Keratinocyte (primary cell): ENCODE results near the gene TMEM218. TPM values are rescaled to one million over a fixed set of nuclear protein-coding genes. Genes with fewer than 3 reads are reported as not detected.

ENCODE experiments used
- DNase-seq: peaks from one replicate; pipeline ENCODE4 v3.0.0-alpha.2; 2011; ENCODE audit warnings: low read depth, missing footprints, low spot score
- FAIRE-seq: peaks from 2 replicates; lab custom pipeline; 2011; peaks lifted over from hg19 to GRCh38; lab: Jason Lieb, UNC
- H2AFZ ChIP-seq: 2 replicates; pipeline ENCODE4 v1.6.0; 2012; ENCODE audit warnings: low read length, control low read depth, inconsistent platforms; ENCODE audit not compliant: control insufficient read depth
- H3K27ac ChIP-seq: 2 replicates; pipeline ENCODE4 v1.5.1; 2011; ENCODE audit warnings: low read length; ENCODE audit not compliant: control insufficient read depth, insufficient read depth
- H3K27me3 ChIP-seq: 3 replicates; pipeline ENCODE4 v1.6.0; 2011; ENCODE audit warnings: low read length; ENCODE audit not compliant: control insufficient read depth, insufficient read depth; ENCODE audit errors: extremely low read depth
- H3K36me3 ChIP-seq, 2 experiments: 2 replicates in 1 of 2; 3 replicates in 1 of 2; pipeline ENCODE4 v1.5.1; 2011; ENCODE audit warnings: low read length in 2 of 2, mild to moderate bottlenecking in 1 of 2; ENCODE audit not compliant: control insufficient read depth in 2 of 2, insufficient read depth in 2 of 2; ENCODE audit errors: extremely low read depth in 1 of 2
- H3K4me1 ChIP-seq: 3 replicates; pipeline ENCODE4 v1.5.1; 2011; ENCODE audit warnings: low read length; ENCODE audit not compliant: control insufficient read depth, insufficient read depth; ENCODE audit errors: extremely low read depth
- H3K4me2 ChIP-seq: 3 replicates; pipeline ENCODE4 v1.6.0; 2011; ENCODE audit warnings: low read depth, low read length; ENCODE audit not compliant: control insufficient read depth, insufficient read depth; ENCODE audit errors: extremely low read depth
- H3K4me3 ChIP-seq, 3 experiments: fragments of 200-600 bp in 1 of 3; sonication (generic) in 1 of 3; 2 replicates in 2 of 3; 3 replicates in 1 of 3; pipeline ENCODE4 v1.5.1; 2011 to 2016; ENCODE audit warnings: low read length in 3 of 3, mild to moderate bottlenecking in 3 of 3, control low read depth in 2 of 3, inconsistent platforms in 1 of 3, low read depth in 1 of 3, mixed read lengths in 1 of 3, mixed run types in 1 of 3, moderate library complexity in 1 of 3; ENCODE audit not compliant: control insufficient read depth in 2 of 3, insufficient read depth in 2 of 3; ENCODE audit errors: extremely low read depth in 1 of 3
- H3K79me2 ChIP-seq: 2 replicates; pipeline ENCODE4 v1.6.0; 2012; ENCODE audit warnings: low read length; ENCODE audit not compliant: control insufficient read depth, insufficient read depth
- H3K9ac ChIP-seq: 3 replicates; pipeline ENCODE4 v1.6.0; 2011; ENCODE audit warnings: low read length; ENCODE audit not compliant: control insufficient read depth, insufficient read depth; ENCODE audit errors: extremely low read depth
- H3K9me1 ChIP-seq: 3 replicates; pipeline ENCODE4 v1.6.0; 2011; ENCODE audit warnings: low read length; ENCODE audit not compliant: control insufficient read depth, insufficient read depth; ENCODE audit errors: extremely low read depth
- H3K9me3 ChIP-seq: 2 replicates; pipeline ENCODE4 v1.5.1; 2012; ENCODE audit warnings: low read depth, low read length; ENCODE audit not compliant: control insufficient read depth
- H4K20me1 ChIP-seq: 3 replicates; pipeline ENCODE4 v1.6.0; 2011; ENCODE audit warnings: low read length; ENCODE audit not compliant: control insufficient read depth, insufficient read depth; ENCODE audit errors: extremely low read depth
- EZH2 ChIP-seq: IDR thresholded peaks from one replicate; pipeline ENCODE4 v1.6.1; 2012; ENCODE audit warnings: inconsistent platforms, mild to moderate bottlenecking, low read length, moderate library complexity
- dilution Hi-C: fragments of 300-500 bp; cut with MboI; formaldehyde crosslinking; loops from one replicate; pipeline ENCODE4 v1.7.0; 2020; ENCODE audit warnings: low sequenced_read_pairs; ENCODE audit not compliant: extremely low pct_ligation_motif_present
- polyA plus RNA-seq, 5 experiments: library from polyadenylated mRNA; depleted of rRNA in 3 of 5; stranded (reverse) in 3 of 5; stranded (forward) in 1 of 5; unstranded in 1 of 5; fragments of >200 nt; gene quantifications; 1 replicate in 1 of 5; 2 replicates in 3 of 5; 3 replicates in 1 of 5; pipeline versions ENCODE4 v1.2.1 to v1.2.3, GENCODE V29; 2011 to 2012; ENCODE audit warnings: missing spikeins in 2 of 5, low read depth in 1 of 5, low replicate concordance in 1 of 5
- TF ChIP-seq, protein P1 (sequence below), 3 experiments: IDR thresholded peaks in 1 of 3; conservative IDR thresholded peaks in 1 of 3; optimal IDR thresholded peaks in 1 of 3; 2 replicates in 2 of 3; 3 replicates in 1 of 3; pipeline versions ENCODE3 to v1.5.1; 2011; ENCODE audit warnings: low read length in 3 of 3, mild to moderate bottlenecking in 3 of 3, moderate library complexity in 2 of 3, control low read depth in 1 of 3, inconsistent platforms in 1 of 3; ENCODE audit not compliant: insufficient read depth in 2 of 3; ENCODE audit errors: extremely low read depth in 1 of 3

Gene TMEM218
- polyA plus RNA-seq, 1 donor (not counting 4 experiments of a cell fraction or from before 2014, with no cell fraction given): 34.2 TPM

DNA sequence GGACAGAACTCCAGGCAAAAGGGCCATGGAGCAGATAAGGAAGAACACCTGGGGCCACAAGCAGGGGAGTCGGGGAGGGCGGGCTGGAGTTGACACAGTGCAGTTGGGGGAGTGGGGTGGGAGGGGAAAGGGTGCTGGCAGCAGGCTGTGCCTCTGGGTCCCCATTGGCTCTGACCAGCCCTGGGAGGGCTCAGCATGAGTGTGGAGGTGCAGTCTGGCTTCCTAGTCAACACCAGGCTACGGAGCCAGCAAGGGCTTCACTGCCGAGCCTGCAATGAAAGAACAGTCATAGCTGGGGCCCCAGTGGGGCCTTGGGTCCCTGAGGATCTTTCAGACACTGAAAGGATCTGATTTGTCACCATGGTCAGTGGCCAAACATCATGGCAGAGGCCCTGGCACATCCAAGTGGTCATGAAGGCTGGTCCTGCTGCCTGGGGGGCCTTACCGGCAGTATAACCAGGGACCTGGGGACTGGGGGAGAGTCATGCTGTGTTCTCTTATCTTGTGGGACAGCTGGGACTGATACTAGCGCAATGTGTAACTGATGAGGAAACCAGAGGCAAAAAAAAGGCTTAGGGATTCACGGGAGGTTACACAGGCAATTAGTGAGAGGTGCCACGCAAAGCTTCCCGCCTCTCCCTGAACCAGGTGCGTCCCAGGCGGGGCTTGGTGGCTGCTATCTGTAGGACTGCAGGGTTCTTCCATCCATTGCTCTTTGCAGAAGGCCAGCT lies 36.8 kb downstream of the TMEM218 start:
- TF ChIP-seq EZH2: no peak
- TF ChIP-seq, protein P1, sequence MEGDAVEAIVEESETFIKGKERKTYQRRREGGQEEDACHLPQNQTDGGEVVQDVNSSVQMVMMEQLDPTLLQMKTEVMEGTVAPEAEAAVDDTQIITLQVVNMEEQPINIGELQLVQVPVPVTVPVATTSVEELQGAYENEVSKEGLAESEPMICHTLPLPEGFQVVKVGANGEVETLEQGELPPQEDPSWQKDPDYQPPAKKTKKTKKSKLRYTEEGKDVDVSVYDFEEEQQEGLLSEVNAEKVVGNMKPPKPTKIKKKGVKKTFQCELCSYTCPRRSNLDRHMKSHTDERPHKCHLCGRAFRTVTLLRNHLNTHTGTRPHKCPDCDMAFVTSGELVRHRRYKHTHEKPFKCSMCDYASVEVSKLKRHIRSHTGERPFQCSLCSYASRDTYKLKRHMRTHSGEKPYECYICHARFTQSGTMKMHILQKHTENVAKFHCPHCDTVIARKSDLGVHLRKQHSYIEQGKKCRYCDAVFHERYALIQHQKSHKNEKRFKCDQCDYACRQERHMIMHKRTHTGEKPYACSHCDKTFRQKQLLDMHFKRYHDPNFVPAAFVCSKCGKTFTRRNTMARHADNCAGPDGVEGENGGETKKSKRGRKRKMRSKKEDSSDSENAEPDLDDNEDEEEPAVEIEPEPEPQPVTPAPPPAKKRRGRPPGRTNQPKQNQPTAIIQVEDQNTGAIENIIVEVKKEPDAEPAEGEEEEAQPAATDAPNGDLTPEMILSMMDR (optimal IDR thresholded peaks at IDR 0.05 in 1 of 3, IDR thresholded peaks at IDR 0.05 in 1 of 3, conservative IDR thresholded peaks at IDR 0.05 in 1 of 3; ENCODE audit: extremely low read depth in 1 of 3, insufficient read depth in 2 of 3, low read length in 3 of 3): no peak
- H3K36me3 ChIP-seq: no peaks in the 10 kb centered on the region
- no peaks in the 10 kb centered on the region for H3K79me2 ChIP-seq
- FAIRE-seq (peak; percentile 39), DNase-seq (no peak)
- no peaks in the 10 kb centered on the region for H4K20me1 ChIP-seq
- no peak overlapping the region for H3K27ac ChIP-seq
- no peaks in the 10 kb centered on the region for H3K9me3 ChIP-seq
- dilution Hi-C loops: no loop called here
- H3K4me1 ChIP-seq: peaks cover 33% of the 10 kb centered on the region
- H3K4me2 ChIP-seq: no peak overlapping the region
- H3K27me3 ChIP-seq: no peaks in the 10 kb centered on the region
- no peak overlapping the region for H3K9ac ChIP-seq
- H3K4me3 ChIP-seq: no peak overlapping the region
- H3K9me1 ChIP-seq: no peaks in the 10 kb centered on the region
- H2AFZ ChIP-seq: no peak overlapping the region

DNA sequence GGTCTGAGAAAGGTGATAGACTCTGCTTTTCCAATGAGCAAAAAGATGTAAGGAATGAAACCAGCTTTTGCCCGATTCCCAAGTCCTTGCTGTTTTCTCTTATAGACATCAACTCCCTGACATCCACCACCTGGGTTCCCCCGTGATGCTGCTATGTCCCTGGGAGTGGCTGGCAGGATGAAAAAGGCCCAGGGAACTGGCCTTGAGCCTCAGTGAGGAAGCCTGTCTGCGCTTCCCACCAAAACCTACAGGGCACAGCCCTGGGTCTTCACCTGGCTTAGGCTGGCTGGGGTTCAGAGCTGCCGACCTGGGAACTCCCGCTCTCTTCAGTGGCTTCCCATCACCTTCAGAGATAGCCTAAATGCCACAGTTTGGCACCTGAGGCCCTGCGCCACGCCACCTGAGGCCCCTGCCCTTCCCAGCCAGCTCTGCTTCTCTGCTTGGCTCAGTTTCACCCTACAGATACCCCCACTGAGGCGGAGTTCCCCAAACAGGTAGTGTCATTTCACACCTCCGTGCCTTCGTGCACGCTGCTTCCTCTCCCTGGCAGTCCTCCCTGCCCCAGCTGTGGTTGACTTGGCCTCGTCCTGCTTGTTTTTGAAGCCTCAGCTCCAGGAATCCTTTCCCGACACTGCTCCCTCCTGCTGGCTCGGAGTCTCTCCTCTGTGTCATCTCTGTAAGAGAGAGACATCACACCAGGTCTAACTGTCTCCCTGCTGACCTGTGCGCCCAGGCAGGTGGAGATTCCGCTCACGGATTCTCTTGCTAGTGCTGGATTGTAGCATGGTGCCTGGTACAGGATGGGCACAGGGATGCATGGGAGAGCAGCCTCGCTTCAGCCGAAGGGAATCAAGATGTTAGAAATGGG lies 37.6 kb downstream of the TMEM218 start:
- dilution Hi-C loops: no loop called here
- H2AFZ ChIP-seq: no peak overlapping the region
- no peak overlapping the region for H3K4me2 ChIP-seq
- no peaks in the 10 kb centered on the region for H3K9me1 ChIP-seq
- peaks cover 35% of the 10 kb centered on the region for H3K4me1 ChIP-seq
- FAIRE-seq: no peak
- no peak for DNase-seq
- TF ChIP-seq, protein P1 (optimal IDR thresholded peaks at IDR 0.05 in 1 of 3, IDR thresholded peaks at IDR 0.05 in 1 of 3, conservative IDR thresholded peaks at IDR 0.05 in 1 of 3; ENCODE audit: extremely low read depth in 1 of 3, insufficient read depth in 2 of 3, low read length in 3 of 3): no peak
- TF ChIP-seq EZH2: no peak
- no peaks in the 10 kb centered on the region for H3K27me3 ChIP-seq
- H4K20me1 ChIP-seq: no peaks in the 10 kb centered on the region
- H3K27ac ChIP-seq: no peak overlapping the region
- H3K79me2 ChIP-seq: no peaks in the 10 kb centered on the region
- H3K9me3 ChIP-seq: no peaks in the 10 kb centered on the region
- H3K36me3 ChIP-seq: no peaks in the 10 kb centered on the region
- H3K4me3 ChIP-seq: no peak overlapping the region
- no peak overlapping the region for H3K9ac ChIP-seq
